ENCODE measurements around the gene LRP1-AS.

LRP1-AS gene

DNA sequence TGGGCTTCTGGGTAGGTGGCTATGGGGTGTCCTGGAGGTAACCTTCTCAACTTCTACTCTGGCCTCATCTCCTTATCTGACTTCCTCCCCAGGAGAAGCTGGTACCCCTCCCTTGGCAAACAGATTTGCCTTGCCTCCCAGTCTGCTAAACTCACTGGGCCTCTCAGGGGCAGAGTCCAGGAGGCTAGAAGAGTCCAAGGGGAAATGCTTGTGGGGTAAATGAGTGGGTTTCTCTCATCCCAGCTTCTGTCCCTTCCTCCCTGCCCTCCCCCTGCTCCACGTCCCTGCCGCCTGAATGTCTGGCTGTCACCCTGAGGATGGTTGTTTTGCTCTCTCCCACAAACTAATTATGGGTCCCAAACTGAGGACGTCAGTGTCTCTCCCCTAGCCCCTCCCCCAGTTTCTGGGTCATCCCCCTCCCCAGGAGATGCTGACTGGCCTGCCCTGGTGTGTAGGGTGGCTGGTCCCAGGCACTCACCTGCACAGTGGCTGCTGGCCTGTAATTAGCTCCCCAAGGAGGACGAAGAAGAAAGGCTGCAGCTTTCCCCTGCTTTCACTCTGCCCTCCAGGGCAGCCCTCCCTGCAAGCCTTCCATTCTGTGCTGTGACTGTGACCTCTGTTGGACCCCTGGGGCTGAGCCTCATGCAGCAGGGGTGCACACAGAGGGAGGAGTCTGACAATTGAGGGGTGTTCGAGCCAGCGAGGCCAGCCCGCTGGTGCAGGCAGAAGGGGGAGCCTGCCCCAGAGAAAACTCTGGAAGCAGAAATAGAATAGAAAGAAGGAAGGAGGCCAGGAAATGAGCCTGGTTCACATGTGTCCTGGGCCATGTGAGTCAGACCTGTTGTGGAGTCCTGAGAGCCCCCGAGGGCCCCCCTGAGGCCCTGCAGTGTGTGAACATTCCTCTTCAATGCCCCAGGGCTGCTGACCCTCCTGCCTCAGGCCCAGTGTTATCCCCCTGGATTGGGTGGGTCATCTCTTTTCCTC, at the start of gene LRP1-AS:
LRP1-AS (minus strand) TSS at position 659 of the 984 bp plus-strand sequence.
- DNase-seq = peak in 1 of 10 donors; percentile 55
- intact Hi-C loops (cut with DNase I) = no loop called here

GRCh38 chr12:57196956-57197355, 49.5 kb upstream of the LRP1-AS start:
- intact Hi-C loops (cut with DNase I) = no loop called here
- DNase-seq = no peak

DNA sequence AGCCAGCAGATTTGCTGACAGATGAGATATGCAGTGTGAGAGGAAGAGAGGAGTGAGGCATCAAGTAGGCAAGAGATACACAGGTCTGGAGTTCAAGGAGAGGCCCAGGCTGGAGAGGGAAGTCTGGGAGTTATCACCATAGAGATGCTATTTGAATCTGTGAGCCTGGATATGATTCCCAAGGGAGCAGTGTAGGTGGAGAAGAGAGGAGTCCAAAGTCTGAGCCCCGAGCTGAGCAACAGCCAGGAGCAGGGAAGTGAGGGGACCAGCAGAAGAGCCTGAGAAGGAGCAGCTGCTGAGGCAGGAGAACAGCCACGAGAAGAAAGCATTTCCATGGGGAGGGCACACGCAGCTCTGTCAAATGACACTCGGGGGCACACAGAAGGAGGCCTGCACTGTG, 49.0 kb upstream of the LRP1-AS start:
- intact Hi-C loops (cut with DNase I) = no loop called here
- DNase-seq = peak in 1 of 10 donors; percentile 84

DNA sequence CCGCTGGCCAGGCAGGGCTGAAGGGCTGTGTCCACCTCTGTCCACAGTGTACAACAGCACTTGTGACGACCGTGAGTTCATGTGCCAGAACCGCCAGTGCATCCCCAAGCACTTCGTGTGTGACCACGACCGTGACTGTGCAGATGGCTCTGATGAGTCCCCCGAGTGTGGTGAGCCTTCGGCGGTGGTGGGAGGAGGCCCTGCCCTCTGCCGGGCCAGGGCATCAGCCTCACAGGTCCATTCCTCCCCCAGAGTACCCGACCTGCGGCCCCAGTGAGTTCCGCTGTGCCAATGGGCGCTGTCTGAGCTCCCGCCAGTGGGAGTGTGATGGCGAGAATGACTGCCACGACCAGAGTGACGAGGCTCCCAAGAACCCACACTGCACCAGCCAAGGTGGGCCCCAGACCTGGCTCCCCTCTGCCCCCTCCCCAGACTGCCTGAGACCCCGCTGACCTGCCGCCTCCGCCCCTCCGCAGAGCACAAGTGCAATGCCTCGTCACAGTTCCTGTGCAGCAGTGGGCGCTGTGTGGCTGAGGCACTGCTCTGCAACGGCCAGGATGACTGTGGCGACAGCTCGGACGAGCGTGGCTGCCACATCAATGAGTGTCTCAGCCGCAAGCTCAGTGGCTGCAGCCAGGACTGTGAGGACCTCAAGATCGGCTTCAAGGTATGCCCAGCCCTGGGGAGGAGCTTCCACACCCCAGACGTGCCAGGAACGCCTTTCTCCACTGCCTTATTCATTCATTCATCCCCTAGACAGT, 48.4 kb upstream of the LRP1-AS start:
- intact Hi-C loops (cut with DNase I) = no loop called here
- no peak for DNase-seq

- intact Hi-C loops (cut with DNase I) = no loop called here
- peak in 3 of 10 donors; percentile 38 to 86 (median 69) for DNase-seq
Observed at GRCh38 chr12:57195186-57195585, 47.8 kb upstream of the LRP1-AS start.

- no peak for DNase-seq
- intact Hi-C loops (cut with DNase I) = no loop called here
Observed at GRCh38 chr12:57194253-57194652, 46.8 kb upstream of the LRP1-AS start.

GRCh38 chr12:57193706-57194245, 46.4 kb upstream of the LRP1-AS start:
- no peak for DNase-seq
- intact Hi-C loops (cut with DNase I) = no loop called here

DNA sequence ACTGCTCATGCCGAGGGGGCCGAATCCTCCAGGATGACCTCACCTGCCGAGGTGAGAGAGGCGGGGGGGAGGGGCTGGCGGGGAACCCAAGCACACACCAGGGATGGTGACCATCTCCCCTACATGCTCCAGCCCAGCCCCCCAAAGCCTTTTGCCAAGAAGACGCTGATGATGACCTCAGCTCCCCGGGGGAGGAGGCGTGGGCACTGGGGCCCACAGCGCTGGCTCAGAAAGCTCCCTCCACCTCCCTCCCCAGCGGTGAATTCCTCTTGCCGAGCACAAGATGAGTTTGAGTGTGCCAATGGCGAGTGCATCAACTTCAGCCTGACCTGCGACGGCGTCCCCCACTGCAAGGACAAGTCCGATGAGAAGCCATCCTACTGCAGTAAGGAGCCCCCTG, 45.5 kb upstream of the LRP1-AS start:
- intact Hi-C loops (cut with DNase I) = no loop called here

DNA sequence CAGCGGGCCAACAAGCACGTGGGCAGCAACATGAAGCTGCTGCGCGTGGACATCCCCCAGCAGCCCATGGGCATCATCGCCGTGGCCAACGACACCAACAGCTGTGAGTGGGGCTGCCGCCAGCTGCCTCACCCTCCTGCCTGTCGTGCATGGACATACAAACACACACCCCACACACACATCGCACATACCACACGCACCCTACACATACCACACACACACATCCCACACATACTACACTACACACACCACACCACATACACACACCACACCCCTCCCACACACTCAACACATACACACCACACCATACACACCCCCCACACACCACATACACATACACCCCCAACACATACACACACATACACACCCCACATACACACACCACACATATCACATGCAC, 44.0 kb upstream of the LRP1-AS start:
- DNase-seq = no peak
- intact Hi-C loops (cut with DNase I) = no loop called here

More for the DNA sequence above, 45.5 kb upstream of the LRP1-AS start:
- no peak for DNase-seq

- intact Hi-C loops (cut with DNase I) = no loop called here
- no peak for DNase-seq
Observed at GRCh38 chr12:57190821-57191220, 43.4 kb upstream of the LRP1-AS start.

- DNase-seq = peak in 1 of 10 donors; percentile 44
Observed at GRCh38 chr12:57190037-57190436, 42.6 kb upstream of the LRP1-AS start.

DNA sequence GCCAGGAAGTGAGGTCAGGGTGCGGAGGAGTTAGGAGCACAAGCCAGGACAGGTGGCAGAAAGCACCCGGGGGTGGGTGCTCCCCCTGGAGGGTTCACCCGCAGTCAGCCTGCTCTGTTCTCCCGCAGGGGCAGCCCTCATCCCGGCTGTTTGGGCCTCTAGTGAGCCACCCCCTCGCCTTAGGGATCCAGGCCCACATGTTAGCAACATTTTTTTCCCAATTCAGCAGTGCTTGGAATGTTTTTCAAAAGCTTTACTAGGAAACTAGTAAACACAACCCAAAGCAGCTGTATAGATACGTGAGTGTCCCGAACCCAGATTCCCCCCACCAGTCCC, 40.6 kb upstream of the LRP1-AS start:
- intact Hi-C loops (cut with DNase I) = no loop called here
- DNase-seq = no peak

More at GRCh38 chr12:57190037-57190436, 42.6 kb upstream of the LRP1-AS start:
- intact Hi-C loops (cut with DNase I) = no loop called here

- DNase-seq = no peak
- intact Hi-C loops (cut with DNase I) = no loop called here
Observed at GRCh38 chr12:57187222-57188089, 40.0 kb upstream of the LRP1-AS start.

- intact Hi-C loops (cut with DNase I) = no loop called here
- no peak for DNase-seq
Observed at GRCh38 chr12:57185906-57186508, 38.6 kb upstream of the LRP1-AS start.

GRCh38 chr12:57185403-57185802, 38.0 kb upstream of the LRP1-AS start:
- no peak for DNase-seq
- intact Hi-C loops (cut with DNase I) = no loop called here

GRCh38 chr12:57183939-57184725, 36.7 kb upstream of the LRP1-AS start:
- intact Hi-C loops (cut with DNase I) = loop anchor here (1.0 kb wide), 1 partner anchor 60 kb away; no protein-coding TSS in a partner anchor
- no peak for DNase-seq

DNA sequence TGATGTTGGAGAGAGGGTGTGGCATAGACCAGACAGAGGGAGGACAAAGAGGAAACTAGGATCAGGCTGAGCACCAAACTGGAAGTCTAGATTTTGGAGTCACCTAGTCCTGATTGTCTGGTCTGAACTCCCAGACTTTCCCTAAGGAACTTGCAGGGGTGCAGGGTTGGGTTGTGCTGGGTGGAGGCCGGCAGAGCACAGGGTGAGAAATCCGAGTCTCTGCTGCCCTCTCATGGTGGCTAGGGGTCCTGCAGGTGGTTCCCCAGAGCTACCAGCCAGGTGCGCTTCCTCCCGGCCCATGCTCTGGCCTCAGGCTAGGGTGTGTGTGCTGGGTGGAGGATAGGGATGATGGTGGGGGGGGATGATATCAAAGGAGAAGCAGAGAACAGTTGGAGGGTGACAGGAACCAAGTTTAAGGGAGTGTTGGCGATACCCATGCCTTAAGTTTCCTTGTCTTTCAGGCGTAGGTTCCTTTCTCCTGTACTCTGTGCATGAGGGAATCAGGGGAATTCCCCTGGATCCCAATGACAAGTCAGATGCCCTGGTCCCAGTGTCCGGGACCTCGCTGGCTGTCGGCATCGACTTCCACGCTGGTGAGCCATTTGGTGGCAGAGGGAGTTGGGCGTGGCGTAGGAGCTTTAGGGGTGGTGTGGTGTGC, 35.6 kb upstream of the LRP1-AS start:
- intact Hi-C loops (cut with DNase I) = loop anchor here (1.0 kb wide), 1 partner anchor 59 kb away; no protein-coding TSS in a partner anchor

DNA sequence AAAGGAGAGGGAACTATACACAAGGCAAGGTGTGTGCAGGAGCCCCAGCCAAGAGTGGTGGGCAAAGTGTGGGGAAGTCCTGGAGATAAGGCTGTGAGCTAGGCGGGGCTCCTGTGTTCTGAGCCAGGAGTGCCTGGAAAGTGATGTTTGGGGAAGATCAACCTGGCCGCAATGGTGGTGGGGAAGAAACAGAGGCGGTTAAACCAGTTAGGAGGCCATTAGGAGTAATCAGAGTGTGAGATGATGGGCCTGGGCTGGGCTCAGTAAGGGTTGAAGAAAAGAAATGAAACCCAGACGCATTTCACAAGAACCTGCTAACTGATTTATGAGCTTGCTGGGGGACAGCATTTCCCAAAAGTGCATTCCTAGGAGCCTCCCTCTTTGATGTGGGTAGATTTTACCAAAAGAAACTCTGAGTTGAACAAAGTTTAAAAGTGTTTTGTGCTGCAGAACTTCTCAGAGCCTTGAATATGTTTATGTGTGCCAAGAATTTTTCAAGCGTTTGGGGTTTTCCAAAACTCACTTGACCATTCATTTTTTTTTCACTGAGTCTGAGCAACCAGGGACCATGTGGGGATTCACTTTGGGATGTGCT, 34.2 kb upstream of the LRP1-AS start:
- DNase-seq = no peak
- intact Hi-C loops (cut with DNase I) = no loop called here

More for the DNA sequence above, 35.6 kb upstream of the LRP1-AS start:
- peak in 9 of 10 donors; percentile 50 to 94 (median 72) for DNase-seq
